Uterus (tissue), 2 donors: ENCODE data around the gene HDGFL3.

Experiments
- CTCF ChIP-seq, 4 experiments: fragments of 200-600 bp in 2 of 4; fragments of 450-650 bp in 2 of 4; sonication (generic) in 2 of 4; IDR thresholded peaks; one replicate each; pipeline ENCODE4 v1.5.1; 2016 to 2019; ENCODE audit warnings: antibody characterized with exemption in 4 of 4, mild to moderate bottlenecking in 2 of 4, moderate library complexity in 1 of 4
- POLR2A ChIP-seq, 2 donors: fragments of 450-650 bp; IDR thresholded peaks; one replicate each; pipeline ENCODE4 v1.6.1; 2016; ENCODE audit warnings: antibody characterized with exemption in 2 of 2, mild to moderate bottlenecking in 1 of 2, moderate library complexity in 1 of 2

GRCh38 chr15:83192742-83193141 is 14.9 kb downstream of the HDGFL3 start:
- TF ChIP-seq CTCF (IDR thresholded peaks at IDR 0.05) (no peak), POLR2A (IDR thresholded peaks at IDR 0.05) (no peak)
